BJ (cell line): ENCODE data around the gene CLDN34. TPM values are rescaled to one million over a fixed set of nuclear protein-coding genes. Genes with fewer than 3 reads are reported as not detected.

ENCODE experiments used
- CTCF ChIA-PET: fragments of 350-600 bp; formaldehyde crosslinking; extraction: SDS; loops from one replicate; lab custom pipeline; 2021; ENCODE audit warnings: antibody characterized with exemption, inconsistent platforms; lab: Yijun Ruan, JAX
- POLR2A ChIA-PET: fragments of 300-600 bp; sonication (Branson Sonifier 250); formaldehyde crosslinking; extraction: SDS; loops from one replicate; lab custom pipeline; 2021; ENCODE audit warnings: antibody characterized with exemption; lab: Charles Lee
- DNase-seq: peaks from one replicate; pipeline ENCODE4 v3.0.0-alpha.2; 2011; ENCODE audit warnings: low read depth
- H3K27me3 ChIP-seq: 2 replicates; pipeline ENCODE4 v1.6.0; 2011; ENCODE audit warnings: low read length; ENCODE audit not compliant: control insufficient read depth, insufficient read depth
- H3K36me3 ChIP-seq: 2 replicates; pipeline ENCODE4 v1.5.1; 2011; ENCODE audit warnings: low read length; ENCODE audit not compliant: control insufficient read depth, insufficient read depth
- H3K4me3 ChIP-seq: 2 replicates; pipeline ENCODE4 v1.5.1; 2011; ENCODE audit warnings: low read depth, mild to moderate bottlenecking, control low read depth, low read length
- polyA minus RNA-seq: library from RNA; depleted of rRNA, polyadenylated mRNA; stranded (reverse); fragments of >200 nt; gene quantifications from 2 replicates; pipeline ENCODE4 v1.2.3, GENCODE V29; 2011; rRNA and poly(A)+ RNA removed
- polyA plus RNA-seq: library from polyadenylated mRNA; depleted of rRNA; stranded (reverse); fragments of >200 nt; gene quantifications from 2 replicates; pipeline ENCODE4 v1.2.3, GENCODE V29; 2011; rRNA removed
- TF ChIP-seq, protein P1 (sequence below): IDR thresholded peaks from 2 replicates; pipeline ENCODE4 v1.5.1; 2011; ENCODE audit warnings: low read depth, mild to moderate bottlenecking, control low read depth, inconsistent platforms, low read length, moderate library complexity; ENCODE audit not compliant: insufficient read depth

CLDN34 gene, protein sequence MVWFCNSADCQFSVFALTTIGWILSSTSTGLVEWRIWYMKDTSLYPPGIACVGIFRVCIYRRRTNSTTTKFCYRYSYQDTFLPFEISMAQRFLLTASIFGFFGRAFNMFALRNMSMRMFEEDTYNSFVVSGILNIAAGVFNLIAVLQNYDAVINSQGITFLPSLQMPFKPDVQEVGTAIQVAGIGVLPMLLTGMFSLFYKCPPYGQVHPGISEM
- not detected in 2 replicates for polyA plus RNA-seq
- polyA minus RNA-seq = not detected in 2 replicates

DNA sequence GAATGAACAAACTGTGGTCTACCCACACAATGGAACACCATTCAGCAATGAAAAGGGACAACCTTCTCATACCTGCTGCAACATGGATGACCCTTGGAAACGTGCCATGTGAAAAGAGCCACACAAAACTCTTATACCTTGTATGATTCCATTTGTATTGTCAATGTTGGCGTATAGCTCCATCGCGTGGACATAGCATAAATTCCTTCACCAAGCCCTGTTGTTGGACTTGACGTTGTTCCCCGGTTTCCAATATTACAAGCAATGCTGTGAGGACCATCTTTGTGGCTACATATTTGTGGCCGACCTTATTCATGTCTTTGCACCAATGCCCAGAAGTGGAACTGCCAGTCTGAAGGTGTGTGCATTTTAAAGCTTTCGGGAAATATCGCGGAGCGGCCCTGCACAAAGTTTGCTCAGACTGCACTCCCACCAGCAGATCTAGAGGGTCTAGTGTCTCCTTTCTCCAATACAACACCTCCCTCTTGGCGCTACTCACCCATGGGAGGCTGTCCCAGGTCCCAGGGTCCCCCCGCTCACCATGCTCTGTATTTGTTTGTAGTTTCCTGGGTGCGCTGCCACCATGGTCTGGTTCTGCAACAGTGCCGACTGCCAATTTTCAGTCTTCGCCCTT is at the start of gene CLDN34:
CLDN34 (plus strand) TSS at position 584 of the 634 bp plus-strand sequence; CDS start at position 584, 0 bp downstream.
- CTCF ChIA-PET = no interaction called here
- POLR2A ChIA-PET = no interaction called here
- no peaks in the 10 kb centered on the region for H3K27me3 ChIP-seq
- TF ChIP-seq, protein P1, sequence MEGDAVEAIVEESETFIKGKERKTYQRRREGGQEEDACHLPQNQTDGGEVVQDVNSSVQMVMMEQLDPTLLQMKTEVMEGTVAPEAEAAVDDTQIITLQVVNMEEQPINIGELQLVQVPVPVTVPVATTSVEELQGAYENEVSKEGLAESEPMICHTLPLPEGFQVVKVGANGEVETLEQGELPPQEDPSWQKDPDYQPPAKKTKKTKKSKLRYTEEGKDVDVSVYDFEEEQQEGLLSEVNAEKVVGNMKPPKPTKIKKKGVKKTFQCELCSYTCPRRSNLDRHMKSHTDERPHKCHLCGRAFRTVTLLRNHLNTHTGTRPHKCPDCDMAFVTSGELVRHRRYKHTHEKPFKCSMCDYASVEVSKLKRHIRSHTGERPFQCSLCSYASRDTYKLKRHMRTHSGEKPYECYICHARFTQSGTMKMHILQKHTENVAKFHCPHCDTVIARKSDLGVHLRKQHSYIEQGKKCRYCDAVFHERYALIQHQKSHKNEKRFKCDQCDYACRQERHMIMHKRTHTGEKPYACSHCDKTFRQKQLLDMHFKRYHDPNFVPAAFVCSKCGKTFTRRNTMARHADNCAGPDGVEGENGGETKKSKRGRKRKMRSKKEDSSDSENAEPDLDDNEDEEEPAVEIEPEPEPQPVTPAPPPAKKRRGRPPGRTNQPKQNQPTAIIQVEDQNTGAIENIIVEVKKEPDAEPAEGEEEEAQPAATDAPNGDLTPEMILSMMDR = no peak
- DNase-seq = no peak
- no peak within 1 kb of the TSS for H3K4me3 ChIP-seq
- no peaks in the 10 kb centered on the region for H3K36me3 ChIP-seq

DNA sequence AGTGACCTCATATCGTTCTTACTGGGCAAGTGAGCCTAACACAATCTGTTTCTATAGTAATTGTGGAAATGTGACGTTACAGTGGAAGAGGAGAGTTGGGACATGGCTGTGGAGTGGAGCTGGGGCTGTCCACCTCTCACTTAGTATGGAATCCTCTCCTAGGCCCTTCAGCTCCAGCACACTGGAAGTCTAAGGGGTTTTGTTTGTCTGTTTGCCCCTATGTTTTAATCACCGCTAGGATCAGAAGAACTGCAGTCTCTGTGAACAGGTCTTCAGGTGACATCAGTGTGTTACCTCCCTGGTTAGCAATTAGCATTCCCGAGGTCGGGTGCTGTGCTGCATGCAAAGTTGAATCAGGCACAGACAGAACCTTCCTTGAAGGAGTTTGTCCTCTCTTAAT is 49.3 kb upstream of the CLDN34 start:
- ChIA-PET CTCF (interaction anchor here (1.1 kb wide), 1 partner anchor 8 kb away, joined by 3 read pairs; no protein-coding TSS in a partner anchor), POLR2A (no interaction called here)
- Histone ChIP-seq H3K27me3 (no peaks in the 10 kb centered on the region), H3K36me3 (no peaks in the 10 kb centered on the region), H3K4me3 (no peak overlapping the region)
- no peak for DNase-seq
- TF ChIP-seq, protein P1 = no peak

DNA sequence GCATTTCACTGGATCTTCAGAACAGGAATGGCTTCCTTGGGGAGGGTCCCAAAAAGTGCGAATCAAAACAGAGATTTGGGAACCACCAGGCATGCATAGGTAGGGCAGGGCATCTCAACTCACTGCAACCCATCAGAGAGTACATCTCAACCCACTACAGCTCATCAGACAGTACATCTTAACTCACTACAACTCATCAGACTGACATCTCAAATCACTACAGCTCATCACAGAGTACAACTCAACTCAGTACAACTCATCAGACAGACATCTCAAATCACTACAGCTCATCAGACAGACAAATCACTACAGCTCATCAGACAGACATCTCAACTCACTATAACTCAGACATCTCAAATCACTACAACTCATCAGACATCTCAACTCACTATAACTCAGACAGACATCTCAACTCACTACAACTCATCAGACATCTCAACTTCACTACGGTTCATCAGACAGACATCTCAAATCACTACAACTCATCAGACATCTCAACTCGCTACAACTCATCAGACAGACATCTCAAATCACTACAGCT is 47.5 kb upstream of the CLDN34 start:
- Histone ChIP-seq H3K36me3 (no peaks in the 10 kb centered on the region), H3K4me3 (no peak overlapping the region), H3K27me3 (no peaks in the 10 kb centered on the region)
- no peak for DNase-seq
- ChIA-PET CTCF (interaction anchor here (1.0 kb wide), 1 partner anchor 13 kb away, joined by 3 read pairs; no protein-coding TSS in a partner anchor), POLR2A (interaction anchor here (0.5 kb wide), 1 partner anchor 595 kb away, joined by 3 read pairs; no protein-coding TSS in a partner anchor)
- TF ChIP-seq, protein P1 = no peak

DNA sequence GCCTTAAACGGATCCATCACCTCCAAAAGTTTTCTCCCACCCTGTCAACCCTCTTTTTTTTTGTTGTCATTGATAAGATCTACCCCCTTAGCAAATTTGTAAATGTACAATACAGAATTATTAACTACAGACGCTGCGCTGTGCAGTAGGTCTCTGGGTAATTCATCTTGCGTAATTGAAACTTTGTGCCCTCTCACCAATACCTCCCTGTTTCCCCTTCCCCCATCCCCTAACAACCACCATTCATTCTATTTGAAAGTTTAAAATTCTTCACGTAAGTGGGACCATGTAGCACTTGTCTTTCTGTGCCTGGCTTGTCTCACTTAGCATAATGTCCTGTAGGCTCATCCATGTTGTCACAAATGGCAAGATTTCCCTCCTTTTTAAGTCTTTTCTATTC is 45.8 kb upstream of the CLDN34 start:
- H3K27me3 ChIP-seq = no peaks in the 10 kb centered on the region
- no peak for DNase-seq
- CTCF ChIA-PET = no interaction called here
- TF ChIP-seq, protein P1 = no peak
- no peaks in the 10 kb centered on the region for H3K36me3 ChIP-seq
- no peak overlapping the region for H3K4me3 ChIP-seq
- POLR2A ChIA-PET = no interaction called here

DNA sequence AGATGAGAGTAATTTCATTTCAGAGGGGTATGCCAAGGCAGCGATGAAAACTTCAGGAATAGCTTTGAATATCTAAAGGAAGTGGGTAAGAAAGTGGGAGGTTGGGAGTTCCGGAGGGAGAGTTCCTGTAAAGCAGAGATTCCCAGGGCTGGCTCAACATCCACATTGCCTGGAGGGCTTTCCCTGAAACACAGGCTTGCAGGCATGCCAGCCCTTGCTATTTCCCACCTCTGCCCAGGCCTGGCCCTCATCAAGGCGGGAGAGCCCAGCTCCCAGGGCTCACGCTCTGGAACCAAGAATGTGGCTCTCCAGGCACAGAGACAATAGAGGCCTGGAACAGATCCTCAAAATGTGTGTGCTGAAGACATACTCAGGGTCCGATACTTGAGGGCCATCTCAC is 43.8 kb upstream of the CLDN34 start:
- no peak for DNase-seq
- H3K4me3 ChIP-seq = no peak overlapping the region
- TF ChIP-seq, protein P1 = no peak
- ChIA-PET CTCF (no interaction called here), POLR2A (no interaction called here)
- no peaks in the 10 kb centered on the region for H3K27me3 ChIP-seq
- H3K36me3 ChIP-seq = no peaks in the 10 kb centered on the region
